8988T (cell line): ENCODE measurements around the gene ACCS.
A peak's percentile ranks its signal among the peaks of the same experiment; 100 is the strongest.

ENCODE experiments used
- DNase-seq: peaks from one replicate; pipeline ENCODE4 v3.0.0; 2011

Gene ACCS

GRCh38 chr11:44043157-44043556 is 22.9 kb upstream of the ACCS start:
- no peak for DNase-seq

GRCh38 chr11:44046182-44046581 is 19.9 kb upstream of the ACCS start:
- DNase-seq: no peak

GRCh38 chr11:44047298-44047697 is 18.8 kb upstream of the ACCS start:
- no peak for DNase-seq

- DNase-seq: no peak
Observed at GRCh38 chr11:44047931-44048431, 18.1 kb upstream of the ACCS start, which contains the start of gene ACCSL. ACCSL (plus strand) TSS chr11:44047981; CDS start chr11:44048037, 56 bp downstream.

GRCh38 chr11:44049832-44050231 is 16.2 kb upstream of the ACCS start:
- no peak for DNase-seq

GRCh38 chr11:44051171-44051570 is 14.9 kb upstream of the ACCS start:
- no peak for DNase-seq

- no peak for DNase-seq
Observed at GRCh38 chr11:44057340-44057739, 8.7 kb upstream of the ACCS start.

GRCh38 chr11:44058275-44058674 is 7.8 kb upstream of the ACCS start:
- no peak for DNase-seq

- DNase-seq: no peak
Observed at GRCh38 chr11:44065161-44065661, 859 bp upstream of the ACCS start.

DNA sequence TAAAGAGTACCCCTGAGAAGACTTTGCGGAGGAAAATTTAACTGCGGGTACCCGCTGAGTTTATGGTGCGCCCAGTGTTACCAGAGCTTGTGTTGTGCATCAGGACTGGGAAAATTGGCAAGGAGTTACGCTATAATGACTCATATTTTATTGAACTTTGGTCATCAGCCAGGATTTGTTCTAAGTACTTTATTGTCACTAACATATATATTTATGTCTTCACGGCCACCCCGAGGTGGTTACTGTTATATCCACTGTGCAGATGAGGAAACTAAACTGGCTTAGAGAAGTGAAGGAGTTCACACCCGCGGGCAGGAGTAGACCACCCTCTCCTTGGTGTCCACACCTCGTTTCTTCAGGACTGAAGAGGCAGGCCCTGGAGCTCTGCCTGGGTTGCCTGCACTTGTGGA is 667 bp downstream of the ACCS start:
- DNase-seq: peak; percentile 26

DNA sequence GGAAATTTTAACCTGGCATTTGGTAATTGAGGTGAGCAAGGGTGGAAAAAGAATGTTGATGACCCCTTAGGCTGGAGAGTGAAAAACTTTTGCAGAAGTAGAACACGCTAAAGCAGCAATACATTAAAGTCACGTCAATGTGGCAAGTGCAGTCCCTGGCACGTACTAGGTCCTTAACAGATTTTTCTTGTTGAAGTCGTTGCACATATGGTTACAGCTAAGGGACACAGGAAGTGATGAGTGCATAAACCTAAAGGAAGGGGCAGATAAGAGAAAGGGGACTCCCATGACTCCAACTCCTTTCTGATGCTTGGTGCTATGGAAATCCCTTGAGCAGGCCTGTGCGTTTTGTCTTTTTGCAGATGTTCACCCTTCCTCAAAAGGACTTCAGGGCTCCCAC is 1.2 kb downstream of the ACCS start:
- DNase-seq: no peak

DNA sequence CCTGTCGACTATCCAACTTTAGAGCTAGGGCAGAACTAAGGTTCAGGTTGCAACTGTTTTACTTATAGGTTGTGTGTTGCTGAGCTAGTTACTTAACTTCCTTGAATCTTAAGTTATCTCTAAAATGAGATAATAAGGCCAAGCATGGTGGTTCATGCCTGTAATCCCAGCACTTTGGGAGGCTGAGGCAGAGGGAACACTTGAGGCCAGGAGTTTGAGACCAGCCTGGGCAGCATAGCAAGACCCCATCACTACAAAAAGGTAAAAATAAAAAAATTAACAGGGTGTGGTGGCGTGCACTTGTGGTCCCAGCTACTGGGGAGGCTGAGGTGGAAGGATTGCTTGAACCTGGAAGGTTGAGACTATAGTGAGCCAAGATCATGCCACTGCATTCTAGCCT is 2.1 kb downstream of the ACCS start:
- no peak for DNase-seq

DNA sequence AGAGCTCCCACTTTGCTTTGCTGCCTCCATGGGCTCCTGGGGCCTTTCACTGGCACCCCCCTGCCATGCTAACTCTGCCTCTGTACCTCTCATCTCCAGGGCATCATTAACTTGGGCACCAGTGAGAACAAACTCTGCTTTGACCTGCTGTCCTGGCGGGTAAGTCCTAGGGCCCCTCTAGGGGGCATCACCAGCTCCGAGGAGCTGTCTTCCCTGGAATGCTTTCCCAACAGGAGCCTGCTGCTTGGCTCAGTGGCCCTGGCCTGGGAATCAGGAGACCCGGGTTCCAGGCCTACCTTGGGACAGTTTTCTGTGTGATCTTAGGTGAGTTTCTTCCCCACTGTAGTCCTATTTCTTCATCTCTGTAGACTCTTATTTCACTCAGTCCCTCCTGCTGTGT is 5.1 kb downstream of the ACCS start:
- DNase-seq: peak; percentile 40

DNA sequence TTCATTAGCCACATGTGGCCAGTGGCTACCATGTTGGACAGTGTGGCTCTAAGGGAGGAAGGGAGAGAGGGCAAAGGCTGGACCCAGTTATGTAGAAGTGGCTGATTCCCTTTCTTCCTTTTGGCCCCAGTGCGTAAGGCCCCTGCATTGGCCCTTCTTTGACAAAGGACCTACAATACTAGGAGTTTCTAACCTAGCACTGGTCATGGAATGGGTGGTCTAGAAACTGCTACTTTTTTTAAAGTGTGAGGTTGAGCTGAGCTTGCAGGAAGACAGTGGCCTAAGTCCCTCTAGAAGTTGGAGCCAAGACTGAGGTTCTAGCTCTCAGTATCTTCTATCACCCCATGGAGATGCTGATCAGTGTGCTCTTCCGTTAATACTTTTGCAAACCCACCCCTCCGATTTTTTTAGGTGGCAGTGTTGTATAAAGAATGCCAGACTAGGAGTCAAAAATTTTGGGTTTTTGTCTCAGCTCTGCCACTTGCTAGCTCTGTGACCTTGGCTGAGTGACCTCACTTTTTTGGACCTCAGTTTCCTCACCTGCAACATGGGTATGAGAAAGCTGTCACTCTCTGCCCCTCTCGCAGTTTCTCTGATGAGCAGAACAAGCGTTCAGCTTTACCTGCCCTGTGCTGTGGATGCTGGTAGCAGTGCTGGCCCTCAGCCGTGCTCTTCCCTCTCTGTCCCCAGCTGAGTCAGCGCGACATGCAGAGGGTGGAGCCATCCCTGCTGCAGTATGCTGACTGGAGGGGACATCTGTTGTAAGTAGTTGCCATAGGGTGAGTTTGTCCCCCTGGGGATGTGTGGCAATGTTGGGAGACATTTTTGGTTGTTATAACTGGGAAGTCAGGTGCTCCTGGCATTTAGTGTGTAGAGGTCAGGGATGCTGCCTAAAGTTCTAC is 6.9 kb downstream of the ACCS start:
- no peak for DNase-seq

DNA sequence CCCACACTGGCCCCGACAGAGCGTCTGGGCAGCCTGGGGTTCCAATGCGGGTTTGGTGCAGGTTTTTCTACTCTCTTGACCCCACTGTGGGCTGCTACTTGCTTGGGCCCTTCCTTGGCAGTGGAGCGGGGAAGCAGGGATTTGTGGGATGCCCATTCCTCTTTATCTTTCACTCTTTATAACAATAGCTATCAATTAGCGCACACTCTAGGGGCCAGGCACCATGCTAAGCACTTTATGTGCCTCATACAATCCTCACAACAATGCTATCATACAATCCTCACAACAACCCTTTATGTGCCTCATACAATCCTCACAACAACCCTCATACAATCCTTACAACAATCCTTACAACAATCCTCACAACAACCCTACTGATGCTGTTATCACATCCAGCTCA is 12.7 kb downstream of the ACCS start:
- DNase-seq: no peak

DNA sequence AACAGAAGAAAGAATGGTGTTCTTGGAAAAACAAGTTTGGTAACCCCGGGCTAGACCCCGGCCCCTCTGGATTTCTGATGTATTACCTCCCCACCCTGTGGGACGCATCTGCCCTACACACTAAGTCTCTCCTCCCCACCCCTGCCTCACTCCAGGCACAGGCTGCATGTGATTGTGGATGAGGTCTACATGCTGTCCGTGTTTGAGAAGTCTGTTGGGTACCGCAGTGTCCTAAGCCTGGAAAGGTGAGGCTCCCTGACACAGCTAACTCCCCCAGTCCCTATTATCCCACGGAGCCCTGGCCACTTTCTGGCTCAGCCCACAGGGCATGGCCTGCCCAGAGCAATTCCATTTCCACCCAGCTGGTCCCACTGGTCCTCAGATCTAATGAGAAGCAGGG is 13.3 kb downstream of the ACCS start:
- no peak for DNase-seq

DNA sequence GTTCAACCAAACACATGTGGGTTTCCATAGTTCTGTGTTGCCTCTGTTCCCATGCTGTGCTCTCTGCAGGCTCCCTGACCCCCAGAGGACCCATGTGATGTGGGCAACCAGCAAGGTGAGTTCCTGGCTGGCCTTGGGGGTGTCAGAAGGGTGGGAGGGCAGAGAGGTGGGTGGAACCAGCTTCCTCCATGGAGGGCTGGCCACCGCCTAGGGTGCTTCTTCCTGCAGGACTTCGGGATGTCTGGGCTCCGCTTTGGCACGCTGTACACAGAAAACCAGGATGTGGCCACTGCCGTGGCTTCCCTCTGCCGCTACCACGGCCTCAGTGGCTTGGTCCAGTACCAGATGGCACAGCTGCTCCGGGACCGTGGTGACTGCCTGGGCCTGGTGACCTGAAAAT is 14.9 kb downstream of the ACCS start:
- no peak for DNase-seq

GRCh38 chr11:44082645-44083044 is 16.6 kb downstream of the ACCS start:
- DNase-seq: no peak

DNA sequence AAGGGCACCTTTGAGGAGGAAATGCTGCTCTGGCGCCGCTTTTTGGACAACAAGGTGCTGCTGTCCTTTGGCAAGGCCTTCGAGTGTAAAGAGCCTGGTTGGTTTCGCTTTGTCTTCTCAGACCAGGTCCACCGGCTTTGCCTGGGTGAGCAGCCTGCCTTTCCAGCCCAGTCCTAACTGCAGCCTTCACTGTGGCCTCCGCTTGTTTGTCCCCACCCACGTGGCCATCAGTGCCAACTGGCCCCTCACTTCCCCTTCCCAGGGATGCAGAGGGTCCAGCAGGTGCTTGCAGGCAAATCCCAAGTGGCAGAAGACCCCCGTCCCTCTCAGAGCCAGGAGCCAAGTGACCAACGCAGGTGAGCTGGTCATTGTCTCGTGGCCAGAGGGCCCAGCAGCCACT is 17.4 kb downstream of the ACCS start:
- no peak for DNase-seq

GRCh38 chr11:44083906-44084305 is 17.8 kb downstream of the ACCS start:
- DNase-seq: no peak

DNA sequence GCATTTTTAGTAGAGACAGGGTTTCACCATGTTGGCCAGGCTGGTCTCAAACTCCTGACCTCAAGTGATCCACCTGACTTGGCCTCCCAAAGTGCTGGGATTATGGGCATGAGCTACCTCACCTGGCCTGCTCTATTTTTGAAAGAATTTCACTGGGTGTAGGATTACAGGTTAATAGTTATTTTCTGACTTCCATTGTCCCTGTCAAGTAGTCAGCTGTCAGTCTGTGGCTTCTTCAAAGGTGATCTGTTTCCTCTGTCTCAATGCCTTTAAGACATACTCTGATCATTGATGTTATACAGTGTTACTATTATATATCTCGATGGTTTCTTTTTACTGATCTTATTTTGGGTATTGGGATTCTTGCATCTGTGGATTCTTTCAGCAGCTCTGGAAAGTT is 19.3 kb downstream of the ACCS start:
- no peak for DNase-seq

DNA sequence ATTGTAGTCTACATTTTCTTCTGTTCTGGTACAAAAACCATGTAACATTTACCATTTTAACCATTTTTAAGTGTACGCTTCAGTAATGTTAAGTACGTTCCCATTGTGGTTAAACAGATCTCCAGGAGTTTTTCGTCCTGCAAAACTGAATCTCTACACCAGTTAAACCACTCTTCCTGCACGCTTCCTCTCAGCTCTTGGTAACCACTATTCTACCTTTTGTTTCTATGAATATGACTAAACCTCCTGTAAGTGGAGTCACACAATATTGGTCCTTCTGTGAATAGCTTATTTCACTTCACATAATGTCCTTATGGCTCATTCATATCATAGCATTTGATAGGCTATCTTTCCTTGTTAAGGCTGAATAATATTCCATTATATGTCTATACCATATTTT is 22.3 kb downstream of the ACCS start:
- no peak for DNase-seq

GRCh38 chr11:44088871-44089270 is 22.8 kb downstream of the ACCS start:
- no peak for DNase-seq

GRCh38 chr11:44090539-44090938 is 24.5 kb downstream of the ACCS start:
- DNase-seq: no peak
